NT2/D1 (cell line): Measurements from ENCODE around the gene PURB.

ENCODE experiments used
- SUZ12 ChIP-seq: IDR thresholded peaks from 2 replicates; pipeline ENCODE4 v1.6.1; 2011; ENCODE audit not compliant: insufficient read length, insufficient read depth; ENCODE audit errors: extremely low read depth
- YY1 ChIP-seq: IDR thresholded peaks from 2 replicates; pipeline ENCODE4 v1.6.1; 2011; ENCODE audit not compliant: insufficient read length, insufficient read depth
- ZNF274 ChIP-seq: IDR thresholded peaks from 2 replicates; pipeline ENCODE4 v1.6.1; 2011; ENCODE audit warnings: mild to moderate bottlenecking, low read depth, low read length

DNA sequence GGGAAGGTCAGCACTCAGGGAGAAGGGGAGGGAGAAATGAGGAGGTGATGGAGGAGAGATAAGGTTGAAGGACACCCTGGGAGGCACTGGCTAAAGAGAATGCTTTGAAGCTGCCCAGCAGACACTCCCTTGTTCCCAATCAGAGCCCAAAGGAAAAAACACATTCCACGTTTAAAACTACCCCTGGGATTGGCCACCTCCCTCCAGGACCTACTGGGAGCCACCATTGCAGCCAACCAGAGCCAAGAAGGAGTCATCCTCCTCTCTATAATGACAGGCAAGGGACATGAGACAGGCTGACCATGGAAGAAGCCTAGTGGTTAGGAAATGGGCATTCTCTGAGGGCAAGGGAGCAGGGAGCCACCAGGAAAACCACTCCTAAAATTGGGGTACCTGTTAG is 49.7 kb upstream of the PURB start:
- TF ChIP-seq ZNF274 (no peak), YY1 (no peak), SUZ12 (no peak)
